SKM-1 treated with dmso at 0.1 percent for 144 hours (cell line): ENCODE results near the gene TOX2.

ENCODE experiments used
- DNase-seq: peaks from one replicate; lab custom pipeline; 2025; ENCODE audit not compliant: unreplicated experiment; lab: John Stamatoyannopoulos, UW

The TOX2 gene

DNA sequence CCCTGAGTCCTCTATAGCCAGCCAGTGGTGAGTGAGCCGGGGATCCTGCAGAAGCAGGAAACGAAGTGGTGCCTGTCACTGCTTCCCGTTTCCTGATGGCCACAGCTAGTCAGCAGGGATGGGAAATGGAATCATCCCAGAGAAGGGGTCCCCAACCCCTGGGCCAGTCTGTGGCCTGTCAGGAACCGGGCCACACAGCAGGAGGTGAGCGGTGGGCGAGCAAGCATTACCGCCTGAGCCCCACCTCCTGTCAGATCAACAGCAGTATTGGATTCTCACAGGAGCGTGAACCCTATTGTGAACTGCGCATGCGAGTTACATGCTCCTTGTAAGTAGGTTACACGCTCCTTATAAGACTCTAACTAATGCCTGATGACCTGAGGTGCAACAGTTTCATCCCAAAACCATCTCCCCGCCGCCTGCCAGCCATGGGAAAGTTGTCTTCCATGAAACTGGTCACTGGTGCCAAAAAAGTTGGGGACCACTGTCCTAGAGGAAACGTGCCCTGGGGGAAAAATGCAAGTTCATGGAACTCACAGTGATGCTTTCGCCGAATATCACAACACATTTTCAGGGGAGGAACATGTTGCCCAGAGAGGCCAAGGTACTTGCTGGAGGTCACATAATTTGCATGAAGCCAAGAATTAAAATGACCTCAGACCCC, 158.5 kb downstream of the TOX2 start:
- no peak for DNase-seq

DNA sequence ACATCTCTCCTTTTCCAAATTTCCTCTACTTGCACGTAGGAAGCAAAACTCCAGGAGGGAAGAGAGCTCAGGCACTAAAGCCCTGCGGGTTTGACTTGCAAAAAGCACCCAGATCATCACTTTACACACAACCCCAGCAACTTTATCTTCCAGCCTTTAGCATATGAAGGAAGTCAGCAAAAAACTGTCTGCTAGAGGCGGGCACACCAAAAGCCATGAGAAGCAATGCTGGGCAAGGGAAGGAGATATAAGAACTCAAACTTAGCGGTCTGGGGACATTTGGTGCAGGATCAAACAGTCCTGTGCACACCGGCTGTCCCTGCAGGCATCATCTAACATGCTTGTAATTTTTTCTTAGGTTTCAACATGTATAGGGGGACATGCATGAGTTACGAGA, 159.0 kb downstream of the TOX2 start:
- no peak for DNase-seq

DNA sequence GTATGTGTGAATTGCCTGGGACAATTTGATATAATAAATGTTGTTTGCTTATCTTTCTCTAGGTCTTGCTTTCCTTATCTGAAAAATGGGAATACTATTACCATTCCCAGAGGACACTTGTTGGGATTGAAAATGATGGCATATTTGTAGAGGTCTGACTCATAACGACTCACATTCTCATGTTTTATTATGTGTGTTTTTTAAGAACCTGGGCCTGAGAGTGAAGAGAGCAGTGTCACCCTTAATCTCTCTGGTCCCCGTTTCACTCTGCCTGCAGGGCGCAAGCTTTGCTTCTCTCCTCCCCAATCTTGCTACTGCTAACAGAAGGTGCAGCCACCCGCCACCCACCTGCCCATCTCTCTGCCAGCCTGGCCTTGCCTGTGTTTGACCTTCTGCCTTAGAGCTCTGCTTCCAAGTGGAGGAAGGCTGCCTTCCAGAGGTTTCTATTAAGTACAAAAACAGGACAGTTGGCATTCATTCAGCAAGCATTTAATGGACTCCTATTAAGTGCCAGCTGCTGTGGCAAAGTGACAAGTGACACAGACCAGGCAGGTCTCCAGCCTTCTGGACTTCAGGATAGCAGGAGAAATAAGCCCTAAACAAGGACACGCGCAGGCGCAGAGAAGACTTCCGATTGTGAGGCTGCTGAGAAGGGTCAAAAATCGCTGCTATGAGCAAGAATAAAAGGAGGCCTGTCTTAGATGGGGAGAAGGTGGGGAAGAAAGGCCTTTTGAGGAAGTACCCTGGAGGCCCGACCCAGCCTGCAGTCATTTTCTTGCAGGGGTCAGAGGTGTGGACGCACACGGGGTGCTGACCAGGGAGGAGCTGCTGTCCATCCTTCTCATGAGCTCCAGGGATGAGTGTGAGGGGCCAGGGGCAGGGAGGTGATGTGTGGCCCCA, 159.8 kb downstream of the TOX2 start:
- peak; percentile 42 for DNase-seq

DNA sequence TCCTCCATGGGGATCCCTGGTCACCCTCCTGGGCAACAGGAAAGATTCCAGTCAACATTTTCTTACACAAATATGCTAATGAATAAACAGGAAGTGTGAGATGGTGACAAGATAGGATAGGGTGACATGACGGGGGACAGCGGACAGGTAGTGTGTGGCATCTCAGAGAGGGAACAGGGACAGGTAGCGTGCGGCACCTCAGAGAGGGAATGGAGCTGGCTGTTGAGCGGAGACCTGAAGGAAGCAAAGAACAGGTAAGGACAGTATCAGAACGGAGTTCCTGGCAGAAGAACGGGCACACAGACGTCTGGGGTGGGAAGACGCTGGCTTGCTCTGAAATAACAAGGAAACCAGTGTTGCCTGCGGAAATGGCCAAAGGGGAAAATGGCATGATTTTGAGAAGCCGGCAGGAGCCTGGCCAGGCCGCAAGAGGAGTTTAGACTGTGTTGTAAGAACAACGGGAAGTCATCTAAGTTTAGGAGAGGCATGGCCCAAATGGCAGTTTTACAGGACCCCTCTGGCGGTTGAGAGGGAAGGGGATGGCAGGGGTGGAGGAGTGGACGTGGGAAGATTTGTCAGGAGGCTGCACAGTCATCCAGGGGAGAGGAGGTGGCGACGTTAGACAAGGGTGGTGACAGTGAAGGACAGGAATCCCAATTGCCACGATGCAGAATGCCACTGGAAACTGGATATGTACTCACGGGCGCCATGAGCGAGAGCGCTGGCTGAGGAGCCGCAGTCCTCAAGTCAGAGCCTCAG, 160.7 kb downstream of the TOX2 start:
- DNase-seq, result no peak

DNA sequence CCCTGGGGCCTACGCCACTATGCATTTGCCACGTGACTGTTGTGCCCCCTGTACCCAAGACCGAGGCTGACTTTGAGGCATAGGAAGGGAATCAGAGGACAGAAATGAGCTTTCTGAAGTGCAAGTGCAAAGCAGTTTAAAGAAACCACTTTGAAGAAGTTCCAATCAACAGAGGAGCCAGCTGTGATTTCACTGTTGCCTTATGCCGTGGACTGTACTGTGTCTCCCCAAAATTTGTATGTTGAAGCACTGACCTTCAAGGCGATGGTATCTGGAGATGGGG, 161.2 kb downstream of the TOX2 start:
- no peak for DNase-seq

DNA sequence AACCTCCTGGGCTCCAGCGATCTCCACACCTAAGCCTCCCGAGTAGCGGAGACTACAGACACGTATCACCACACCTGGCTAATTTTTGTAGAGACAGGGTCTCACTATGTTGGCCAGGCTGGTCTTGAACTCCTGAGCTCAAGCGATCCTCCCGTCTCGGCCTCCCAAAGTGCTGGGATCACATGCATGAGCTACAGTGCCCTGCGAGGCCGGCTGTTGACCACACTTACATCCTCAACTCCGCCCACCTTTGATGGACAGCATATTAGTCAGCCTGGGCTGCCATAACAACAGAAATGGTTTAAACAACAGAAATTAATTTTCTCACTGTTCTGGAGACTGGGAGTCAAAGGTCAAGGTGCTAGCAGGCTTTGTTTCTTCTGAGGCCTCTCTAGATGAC, 164.6 kb downstream of the TOX2 start:
- no peak for DNase-seq

DNA sequence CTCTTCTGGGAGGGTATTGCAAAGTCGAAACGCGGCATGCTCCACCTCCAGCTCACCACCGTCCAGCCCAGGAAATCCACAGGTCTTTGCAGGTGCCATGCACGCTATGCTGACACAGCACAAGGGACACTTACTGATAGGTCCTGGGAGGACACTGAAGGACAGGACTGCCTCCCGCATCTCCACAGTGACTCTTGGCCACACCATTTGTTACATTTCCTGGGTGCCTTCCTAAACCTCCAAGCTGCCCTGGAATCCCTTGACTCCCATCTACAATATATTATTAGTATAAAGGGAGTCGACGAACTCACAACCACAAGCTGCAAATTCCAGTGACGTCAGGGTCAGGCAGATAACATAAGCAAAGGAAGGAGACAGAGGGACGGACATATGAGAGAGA, 165.4 kb downstream of the TOX2 start:
- no peak for DNase-seq

DNA sequence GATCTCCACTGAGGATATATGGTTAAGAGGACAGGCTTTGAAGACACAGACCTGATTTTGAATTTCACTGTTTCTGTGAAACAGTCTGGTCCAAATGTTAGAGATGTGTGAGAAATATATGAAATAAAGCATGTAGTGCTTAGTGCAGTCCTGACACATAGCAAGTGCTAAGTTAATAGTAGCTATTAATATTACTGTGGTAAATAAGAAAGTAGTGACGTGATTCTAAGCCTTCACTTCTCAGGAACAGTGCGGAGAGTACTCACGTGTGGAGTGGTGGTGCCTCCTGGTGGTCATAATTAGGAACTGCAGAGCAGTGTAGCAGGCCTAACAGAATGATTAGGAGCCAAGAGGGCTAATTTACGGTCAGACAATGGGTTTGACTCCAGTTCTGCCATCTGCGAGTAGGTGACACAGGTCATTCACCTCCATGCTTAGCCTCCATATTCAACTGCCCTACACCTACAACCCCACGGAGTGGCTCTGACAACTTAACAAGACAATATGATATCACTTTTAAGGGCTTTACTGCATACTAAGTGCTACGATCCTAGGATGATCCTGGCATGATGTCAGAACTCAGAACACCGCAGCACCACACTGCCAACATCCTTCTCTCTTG, 166.1 kb downstream of the TOX2 start:
- peak; percentile 65 for DNase-seq

DNA sequence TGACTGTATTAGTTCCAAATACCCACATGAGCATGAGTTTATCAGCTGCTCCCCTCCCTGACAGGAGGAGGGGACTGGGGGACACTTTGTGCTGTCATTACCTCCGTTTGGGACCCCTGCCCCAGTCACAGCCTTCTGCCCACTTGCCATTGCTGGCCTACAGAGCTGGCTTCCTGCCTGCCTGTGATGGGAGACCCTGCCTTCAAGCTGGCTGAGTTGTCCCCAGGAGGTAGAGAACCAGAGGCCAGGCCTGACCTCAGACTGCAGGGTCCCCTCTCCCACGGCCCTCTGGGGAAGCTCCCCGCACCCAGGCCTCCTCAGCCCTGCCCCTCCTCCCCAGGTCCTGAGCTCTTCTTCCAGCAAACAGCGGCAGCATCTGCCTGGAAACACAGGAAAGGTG, 166.8 kb downstream of the TOX2 start:
- no peak for DNase-seq

DNA sequence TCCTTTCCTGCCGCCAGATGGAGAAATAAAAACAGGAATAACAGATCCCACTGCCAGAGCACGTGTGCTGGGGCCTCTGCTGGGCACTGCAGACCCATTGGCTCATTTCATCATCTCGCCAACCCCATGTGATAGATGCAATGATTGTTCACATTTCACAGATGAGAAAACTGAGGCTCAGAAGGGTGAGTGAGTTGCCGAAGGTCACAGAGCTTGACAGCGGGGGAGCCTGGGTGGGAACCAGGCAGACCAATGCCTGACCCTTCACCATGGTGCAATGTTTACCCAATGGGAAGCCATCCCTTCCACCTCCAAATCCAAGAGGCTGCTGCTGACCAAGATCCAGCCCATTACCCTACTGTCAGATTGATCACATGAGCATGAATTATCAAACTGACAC, 167.2 kb downstream of the TOX2 start:
- DNase-seq, result no peak

DNA sequence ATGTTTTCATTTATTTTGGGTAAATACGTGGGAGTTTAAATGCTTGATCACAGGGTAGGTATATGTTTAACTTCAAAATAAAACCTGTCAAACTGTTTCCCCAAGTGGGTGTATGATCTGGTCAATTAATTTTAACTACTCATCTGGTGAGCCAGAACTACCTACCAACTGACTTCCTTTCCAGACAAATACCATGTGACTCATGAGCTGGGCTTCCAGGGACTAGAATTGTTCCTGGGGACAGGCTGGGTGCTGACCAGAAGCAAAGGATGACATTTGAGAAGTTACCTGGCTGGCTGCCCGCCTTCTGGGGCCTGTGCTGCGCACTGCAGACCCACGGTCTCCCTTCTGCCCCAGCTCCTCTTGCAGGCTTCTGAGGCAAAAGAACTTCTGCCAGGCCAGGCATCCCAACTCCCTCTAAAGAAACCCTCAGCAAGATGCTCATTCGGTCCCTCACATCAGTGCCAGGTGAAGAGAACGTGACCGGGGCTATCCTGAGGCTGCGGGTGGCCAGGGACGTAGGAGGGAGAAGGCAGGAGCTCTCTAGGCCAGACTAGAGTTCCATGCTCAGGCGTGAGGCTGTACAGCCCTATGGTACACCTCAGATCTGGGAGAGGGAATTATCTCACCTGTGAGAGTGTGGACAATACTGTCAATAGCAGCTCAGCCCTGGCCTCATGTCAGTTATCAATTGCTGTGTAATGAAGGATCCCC, 168.7 kb downstream of the TOX2 start:
- no peak for DNase-seq

DNA sequence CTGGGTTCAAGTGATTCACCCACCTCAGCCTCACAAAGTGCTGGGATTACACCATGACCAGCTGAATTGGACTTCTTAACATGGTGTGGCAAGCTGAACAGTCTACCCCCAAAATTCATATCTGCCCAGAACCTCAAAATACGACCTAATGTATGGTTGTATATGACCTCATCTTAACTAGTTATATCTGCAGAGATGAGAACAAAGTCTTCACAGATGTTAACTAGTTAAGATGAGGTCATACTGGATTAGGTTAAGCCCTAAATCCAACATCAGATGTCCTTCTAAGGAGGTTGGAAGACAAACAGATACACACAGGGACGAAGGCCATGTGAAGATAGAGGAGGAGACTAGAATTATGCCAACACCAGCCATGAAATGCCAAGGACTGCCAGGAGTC, 169.8 kb downstream of the TOX2 start:
- no peak for DNase-seq

DNA sequence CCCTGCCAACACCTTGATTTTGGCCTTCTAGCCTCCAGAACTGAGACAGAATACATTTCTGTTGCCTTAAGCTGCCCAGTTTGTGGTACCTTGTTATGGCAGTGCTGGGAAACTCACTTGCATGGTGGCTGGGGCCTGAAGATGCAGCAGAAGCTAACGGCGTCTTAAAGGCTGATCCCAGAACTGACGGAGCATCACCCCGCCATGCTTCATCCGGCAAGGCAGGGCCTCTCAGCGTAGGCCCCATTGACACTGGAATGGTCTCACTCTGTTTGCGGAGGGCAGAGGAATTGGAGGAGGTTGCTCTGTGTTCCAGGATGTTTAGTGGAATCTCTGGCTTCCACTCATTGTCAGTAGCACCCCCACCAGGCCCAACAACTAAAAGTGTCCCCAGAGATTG, 170.2 kb downstream of the TOX2 start:
- DNase-seq, result no peak

DNA sequence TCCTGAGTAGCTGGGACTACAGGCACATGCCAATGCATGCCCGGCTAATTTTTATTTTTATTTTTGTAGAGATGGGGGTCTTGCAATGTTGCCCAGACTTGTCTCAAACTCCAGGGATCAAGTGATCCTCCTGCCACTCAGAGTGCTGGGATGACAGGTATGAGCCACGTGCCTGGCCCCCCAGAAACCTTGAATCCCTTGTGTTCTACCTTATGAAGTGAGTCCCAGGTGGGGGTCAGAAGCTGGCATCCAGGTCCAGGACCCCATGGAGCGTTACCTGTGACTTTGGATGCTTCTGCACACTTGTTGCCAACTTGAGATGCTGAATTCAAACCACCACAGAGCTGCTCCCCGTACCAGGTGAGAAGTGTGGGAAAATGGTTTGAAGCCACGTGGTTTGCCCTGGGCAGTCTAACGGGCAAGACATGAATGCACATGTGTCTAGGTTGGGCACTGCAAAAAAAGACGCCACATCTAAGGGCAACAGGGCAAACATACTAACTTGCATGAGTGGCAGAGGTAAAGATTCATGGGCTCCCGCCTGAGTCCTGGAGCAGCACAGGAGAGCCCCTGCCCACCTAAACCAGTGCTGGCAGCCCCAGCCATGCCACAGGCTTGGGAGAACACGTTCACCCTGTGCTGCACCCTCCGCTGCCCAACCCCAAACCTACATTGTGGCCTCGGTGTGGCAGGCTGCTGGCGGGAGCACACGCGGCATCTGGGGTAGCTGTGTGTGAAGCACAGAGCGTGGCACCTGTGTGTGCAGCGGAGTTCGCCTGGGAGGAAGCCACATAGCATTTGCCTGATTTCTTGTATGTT, 171.2 kb downstream of the TOX2 start:
- no peak for DNase-seq

DNA sequence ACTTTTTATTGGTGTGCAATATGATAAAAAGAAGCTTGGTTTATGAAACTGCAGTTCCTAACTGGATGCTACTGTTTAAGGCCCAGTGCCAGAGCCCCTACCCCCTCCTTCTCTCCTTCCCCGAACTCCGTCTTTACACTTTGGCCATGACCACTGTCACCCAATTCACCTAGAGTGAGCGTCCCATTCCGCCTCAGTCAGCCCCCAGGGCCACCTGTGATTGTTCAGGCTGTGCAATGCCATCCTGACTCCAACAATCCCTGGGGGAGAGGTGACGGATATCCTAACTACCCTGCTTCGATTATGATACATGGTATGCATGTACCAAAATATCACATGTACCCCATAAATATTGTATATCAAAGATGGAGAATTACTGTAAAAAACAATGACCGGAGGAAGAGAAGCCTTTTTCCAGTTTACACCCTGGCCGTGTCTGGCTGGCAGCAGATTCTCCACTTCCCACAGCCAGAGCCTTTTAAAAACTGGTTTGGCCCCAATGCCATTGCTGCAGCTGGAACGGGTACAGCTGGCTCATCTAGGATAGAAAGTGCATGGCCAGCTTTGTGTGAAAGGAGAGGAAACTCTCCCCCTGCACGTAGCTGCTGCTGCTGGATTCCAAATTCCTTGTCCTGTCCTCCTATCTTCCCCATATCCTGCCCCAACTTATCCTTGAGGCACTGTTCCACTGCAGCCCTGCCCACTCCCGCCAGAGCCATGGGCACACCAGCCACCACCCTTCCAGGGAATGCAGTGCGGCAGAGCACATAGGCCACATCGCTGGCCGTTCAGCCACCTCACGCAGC, 172.6 kb downstream of the TOX2 start:
- DNase-seq, result no peak

DNA sequence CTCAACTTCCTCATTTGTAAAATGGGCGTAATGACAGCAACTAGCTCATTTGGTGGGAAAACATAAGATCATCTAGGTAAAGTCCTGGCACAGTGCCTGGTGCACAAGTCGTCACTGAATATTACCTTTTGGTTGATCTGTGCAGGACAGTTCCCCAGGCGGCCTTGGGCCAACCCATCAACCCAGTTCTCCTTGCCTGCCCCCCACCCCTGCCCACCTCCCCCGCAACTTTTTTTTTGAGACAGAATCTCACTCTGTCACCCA, 173.1 kb downstream of the TOX2 start:
- DNase-seq, result no peak

DNA sequence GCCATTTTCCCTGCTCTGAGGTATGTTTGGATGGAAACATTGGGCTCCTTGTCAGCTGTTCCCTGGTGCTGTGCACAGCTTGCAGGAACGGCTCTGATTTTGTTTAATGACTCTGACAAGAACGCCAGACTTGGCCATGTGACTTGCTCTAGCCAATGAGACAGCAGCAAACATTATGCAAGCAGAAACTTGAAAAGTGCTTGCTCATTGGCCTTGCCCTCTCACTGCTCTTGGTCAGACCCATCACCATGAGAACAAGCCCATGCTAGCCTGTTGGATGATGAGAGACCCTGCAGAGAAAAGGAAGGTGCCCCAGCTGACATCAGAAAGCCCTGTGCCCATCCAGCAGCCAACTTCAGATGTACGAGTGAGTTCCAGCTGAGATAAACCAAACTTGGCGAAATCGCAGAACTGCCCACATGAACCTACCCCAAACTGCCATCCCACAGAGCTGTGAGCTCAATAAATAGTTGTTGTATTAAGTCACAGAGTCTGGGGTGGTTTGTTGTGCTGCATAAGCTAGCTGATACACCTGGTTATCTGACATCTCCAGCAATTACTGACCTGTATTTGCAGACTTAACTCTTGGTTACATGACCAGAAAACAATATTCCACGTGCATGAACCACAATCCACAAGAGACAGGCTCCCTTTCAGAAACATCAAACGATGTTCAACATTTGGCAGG, 175.5 kb downstream of the TOX2 start:
- DNase-seq, result no peak

DNA sequence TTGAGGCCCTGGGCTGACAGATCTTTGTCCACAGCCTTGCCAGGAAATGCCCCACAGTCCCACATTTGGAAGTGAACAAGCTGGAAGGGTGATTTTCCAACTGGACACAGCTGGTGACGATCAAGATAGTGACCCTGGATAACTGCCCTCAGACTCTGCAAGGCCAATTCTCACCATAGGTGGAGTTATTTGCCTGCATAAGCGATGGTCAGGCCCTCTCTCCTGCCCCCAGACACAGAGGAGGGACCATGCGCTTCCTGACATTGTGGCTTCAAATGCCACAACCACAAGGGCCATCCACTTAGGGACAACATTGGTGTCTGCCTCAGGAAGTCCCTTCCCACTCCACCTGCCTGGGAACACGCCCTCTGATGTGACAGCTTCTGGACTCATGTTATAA, 176.4 kb downstream of the TOX2 start:
- no peak for DNase-seq
